GM18858 (cell line): Measurements from ENCODE around the gene BCO2.
"Not testable (repeated sequence)": the region's sequence is repeated elsewhere in the genome, so short reads cannot be mapped to it uniquely, and the experiment has no call there.

Experiments
- ATAC-seq: cut with Tn5 transposase; IDR thresholded peaks from one replicate; pipeline ENCODE4 v1.9.1; 2021; ENCODE audit not compliant: unreplicated experiment

Gene BCO2, protein sequence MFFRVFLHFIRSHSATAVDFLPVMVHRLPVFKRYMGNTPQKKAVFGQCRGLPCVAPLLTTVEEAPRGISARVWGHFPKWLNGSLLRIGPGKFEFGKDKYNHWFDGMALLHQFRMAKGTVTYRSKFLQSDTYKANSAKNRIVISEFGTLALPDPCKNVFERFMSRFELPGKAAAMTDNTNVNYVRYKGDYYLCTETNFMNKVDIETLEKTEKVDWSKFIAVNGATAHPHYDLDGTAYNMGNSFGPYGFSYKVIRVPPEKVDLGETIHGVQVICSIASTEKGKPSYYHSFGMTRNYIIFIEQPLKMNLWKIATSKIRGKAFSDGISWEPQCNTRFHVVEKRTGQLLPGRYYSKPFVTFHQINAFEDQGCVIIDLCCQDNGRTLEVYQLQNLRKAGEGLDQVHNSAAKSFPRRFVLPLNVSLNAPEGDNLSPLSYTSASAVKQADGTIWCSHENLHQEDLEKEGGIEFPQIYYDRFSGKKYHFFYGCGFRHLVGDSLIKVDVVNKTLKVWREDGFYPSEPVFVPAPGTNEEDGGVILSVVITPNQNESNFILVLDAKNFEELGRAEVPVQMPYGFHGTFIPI

DNA sequence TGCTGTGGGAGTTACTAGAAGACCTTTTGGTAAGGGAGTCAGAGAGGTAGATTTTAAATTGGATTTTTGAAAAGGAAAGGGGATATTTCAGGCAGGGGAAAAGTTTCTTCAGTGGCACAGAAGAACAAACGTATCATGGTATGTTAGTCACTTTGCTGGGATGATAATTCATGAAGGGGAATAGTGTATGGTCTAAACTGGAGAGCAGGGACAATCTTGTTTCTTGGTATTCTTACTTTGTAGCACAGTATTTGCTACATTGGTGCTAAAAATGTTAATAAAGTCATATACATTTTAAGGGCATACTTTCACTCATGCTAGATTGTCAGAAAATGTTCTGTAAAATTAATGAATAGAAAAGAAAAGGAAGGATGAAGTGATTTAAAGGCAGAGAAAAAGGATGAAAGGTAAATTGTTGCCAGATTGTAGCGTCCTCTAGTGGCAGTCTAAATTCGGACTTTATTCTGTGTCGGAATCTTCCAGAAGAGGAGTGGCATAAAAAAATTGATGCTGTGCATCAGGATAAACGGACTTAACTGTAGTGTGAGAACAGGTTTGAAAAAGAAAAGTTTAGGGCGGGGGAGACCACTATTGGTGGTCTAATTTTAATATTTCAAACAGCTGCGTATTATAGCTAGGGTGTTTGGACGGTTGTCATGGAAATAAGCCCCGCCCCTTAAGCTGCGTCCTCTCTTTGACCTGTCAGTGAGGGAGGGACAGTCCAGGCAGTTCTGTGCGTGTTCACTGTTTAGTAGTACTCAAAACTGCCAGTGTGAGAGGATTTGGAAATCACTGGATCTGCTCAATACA lies at the start of gene BCO2:
Gene BCO2 (plus strand): TSS at position 724 of the 810 bp plus-strand sequence. CDS start 90 bp downstream, outside the sequence.
- no peak for ATAC-seq

DNA sequence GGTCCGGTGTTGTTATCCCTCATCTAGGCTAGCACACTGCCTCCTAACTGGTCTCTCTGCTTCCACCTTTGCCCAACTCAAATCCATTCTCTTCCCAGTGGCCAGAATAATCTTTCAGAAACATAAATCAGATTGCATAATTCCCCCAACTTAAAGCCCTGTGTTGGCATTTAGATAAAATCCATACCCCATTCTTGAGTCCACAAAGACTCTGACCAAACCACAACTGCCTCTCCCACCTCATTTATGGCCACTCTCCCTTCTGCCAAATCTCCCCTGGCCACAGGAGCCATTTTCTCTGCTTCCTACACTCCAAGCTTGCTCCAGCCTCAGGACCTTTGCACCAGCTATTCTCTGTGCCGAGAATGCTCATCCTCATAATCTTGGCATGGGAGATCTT lies 48.3 kb upstream of the BCO2 start:
- no peak for ATAC-seq

DNA sequence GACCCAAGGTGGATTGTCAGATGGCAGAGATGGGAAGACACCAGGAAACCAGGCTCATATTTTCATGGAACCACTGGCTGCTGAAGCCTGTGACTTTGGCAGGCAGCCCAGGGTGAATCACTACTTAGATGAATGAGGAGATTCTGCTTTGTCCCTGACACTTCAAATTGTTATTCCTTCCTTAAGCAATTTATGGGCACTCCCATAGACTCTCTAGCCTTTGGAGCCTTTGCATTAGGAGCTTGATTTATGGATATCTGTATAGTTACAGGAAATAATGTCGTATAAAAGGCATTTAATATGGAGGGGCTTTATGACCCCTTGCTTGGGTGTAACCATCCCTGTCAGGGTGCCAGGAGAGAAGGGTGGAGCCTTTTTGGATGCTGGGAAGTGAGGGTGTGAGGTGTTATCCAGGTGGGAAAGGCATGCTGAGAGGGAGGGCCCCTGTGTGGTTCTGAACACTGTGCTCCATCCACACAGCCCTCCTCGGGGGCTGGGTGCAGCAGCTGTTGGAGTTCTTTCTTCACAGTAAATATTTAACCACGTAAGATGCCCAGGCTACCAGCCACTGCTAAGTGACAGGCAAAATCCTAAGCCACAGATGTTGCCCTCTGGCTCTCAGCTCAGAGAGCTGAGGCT lies 46.7 kb upstream of the BCO2 start:
- no peak for ATAC-seq

DNA sequence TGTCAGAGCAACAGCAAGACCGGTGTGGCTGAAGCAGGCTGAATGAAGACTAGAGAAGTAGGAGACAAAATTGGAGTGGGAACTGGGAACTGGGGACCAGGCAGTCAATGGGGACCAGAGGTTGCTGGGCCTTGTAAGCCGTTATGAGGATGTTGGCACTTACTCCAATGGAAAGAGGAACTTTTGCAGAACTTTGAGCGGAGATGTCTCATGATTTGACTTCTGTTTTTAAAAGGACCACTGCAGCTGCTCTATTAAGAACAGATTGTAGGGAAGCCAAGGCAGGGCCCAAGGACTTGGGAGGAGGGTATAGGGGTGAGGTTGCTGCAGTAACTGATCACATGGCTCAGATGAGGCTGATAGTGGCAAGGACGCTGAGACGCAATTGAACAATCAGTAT lies 45.7 kb upstream of the BCO2 start:
- ATAC-seq = no peak

DNA sequence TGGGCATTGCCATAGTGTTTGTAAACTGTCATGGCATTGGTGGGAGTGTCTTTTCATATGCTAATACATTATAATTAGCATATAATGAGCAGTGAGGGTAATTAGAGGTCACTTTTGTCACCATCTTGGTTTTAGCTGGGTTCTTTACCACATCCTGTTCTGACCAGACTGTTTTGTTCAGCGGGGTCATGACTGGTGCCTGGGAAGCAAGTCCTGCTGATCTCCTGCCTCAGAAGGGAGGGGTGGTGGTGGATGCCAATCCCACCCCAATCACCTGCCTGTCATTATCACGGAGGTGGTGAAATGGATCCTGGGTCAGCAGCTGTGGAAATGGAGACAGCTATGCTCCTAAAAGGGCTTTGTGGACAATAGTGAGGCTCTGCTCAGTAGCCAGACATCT lies 42.6 kb upstream of the BCO2 start:
- no peak for ATAC-seq

DNA sequence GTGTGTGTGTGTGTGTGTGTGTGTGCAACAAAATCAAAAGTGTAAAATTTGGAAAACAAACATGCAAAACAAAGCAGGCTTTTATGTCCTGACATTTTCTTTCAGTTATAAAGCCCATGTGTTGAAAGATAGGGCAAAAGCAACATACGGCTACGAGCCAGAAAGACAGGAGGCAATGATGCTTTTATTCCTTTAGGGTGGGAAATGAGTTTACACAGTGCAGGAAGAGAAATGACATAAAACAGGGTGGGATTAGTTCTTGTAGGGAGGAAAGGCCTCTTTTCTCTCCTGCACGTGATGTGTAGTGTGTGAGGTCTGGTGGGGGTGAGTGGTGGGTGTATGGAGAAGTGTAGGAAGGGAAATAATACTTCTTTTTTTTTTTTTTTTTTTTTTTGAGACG lies 40.8 kb upstream of the BCO2 start:
- no peak for ATAC-seq

DNA sequence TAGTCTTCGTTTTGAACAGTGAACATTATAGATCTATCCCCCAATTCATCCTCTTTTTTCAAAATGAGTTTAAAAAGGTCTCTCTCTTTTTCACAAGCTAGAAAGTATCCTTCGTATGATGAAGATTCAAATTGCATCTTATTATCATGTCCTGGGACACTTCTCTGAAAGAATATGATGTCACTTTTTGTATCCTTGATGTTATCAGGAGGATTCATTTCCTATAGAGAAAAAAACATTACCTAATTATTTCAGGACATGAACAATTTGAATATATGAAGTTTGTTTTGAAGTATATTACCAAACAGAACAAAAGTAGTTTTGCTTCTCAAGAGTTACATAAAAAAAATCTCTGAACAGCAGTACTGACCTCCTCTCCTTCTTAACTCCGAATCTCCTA lies 31.7 kb upstream of the BCO2 start:
- no peak for ATAC-seq

DNA sequence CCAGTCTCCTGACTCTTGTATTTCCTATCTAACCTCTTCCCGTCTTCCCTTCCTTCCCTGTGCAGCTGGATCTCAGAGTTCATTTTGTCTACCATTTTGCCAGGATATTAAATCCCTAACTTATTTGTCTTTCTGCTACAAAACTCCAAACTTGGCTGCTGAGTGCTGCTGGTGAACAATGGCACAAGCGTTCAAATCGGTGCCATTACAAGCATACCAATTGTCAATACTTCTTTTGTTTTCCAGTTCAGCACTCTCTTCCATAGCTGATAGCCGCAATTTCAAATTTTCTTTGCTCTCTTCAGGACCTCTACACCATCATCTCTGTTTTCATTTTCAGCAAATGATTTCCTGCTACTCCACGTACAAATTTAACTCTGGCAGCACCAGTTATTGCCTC lies 24.8 kb upstream of the BCO2 start:
- ATAC-seq = no peak

DNA sequence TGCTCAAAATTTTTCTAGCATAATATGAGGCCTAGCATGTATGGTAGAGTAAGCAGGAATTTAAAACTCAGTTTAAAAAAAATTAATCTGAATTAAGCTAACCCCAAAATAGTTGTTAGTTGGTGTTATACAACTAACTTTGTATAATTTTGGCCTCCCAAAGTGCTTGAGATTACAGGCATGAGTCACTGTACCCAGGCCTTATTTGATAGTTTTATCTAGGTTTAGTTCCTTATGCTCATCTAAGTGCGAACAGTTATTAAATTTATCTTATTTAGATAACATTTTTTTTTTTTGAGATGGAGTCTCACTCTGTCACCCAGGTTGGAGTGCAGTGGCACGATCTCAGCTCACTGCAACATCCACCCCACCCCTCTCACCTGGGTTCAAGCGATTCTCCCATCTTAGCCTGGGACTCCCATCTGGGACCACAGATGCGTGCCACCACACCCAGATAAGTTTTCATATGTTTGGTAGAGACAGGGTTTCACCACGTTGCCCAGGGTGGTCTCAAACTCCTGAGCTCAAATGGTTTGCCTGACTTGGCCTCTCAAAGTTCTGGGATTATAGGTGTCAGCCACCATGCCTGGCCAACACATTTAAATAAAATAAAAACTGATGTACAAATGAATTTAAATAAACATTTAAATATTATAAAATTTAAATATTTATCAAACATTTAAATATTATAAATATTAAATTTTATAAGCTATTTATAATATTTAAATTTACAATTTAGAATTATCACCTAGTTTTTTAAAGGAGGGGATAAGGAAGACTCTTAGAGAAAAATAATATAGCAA lies 19.0 kb upstream of the BCO2 start:
- no peak for ATAC-seq

DNA sequence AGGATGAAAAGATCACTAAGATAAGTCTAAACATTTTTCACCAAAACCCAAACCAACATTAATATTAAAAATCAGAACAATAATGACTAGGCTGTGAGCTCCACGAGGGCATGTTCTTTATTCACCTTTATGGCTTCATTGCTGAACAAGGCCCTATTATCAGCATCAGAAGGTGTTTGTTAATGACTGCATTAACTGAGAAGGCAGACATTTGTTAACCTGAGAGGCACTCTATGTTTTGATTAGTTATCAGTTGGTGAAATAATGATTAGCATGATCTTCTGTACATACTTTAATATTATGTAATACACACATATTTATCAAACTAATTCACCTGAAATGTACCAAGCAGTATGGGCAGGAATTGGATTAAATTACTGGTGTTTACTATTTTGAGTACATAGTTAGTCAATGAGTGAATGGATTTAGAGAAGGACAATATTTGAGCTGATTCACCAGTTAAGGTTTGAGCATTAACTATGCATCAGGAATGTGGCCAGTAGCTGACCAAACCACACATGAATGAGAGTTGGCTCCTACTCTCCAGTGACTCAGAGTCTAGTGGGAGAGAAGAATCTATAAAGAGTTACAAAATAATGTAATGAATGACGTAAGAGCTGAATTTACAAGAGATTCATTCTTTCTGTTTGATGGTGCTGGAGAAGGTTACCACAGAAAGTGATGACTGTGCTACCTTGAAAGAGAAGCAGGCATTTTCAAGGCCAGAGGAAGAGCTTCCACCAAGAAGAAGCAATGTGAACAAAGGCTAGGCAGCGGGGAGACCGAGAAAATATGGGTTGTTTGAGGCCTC lies 18.2 kb upstream of the BCO2 start:
- ATAC-seq = no peak

DNA sequence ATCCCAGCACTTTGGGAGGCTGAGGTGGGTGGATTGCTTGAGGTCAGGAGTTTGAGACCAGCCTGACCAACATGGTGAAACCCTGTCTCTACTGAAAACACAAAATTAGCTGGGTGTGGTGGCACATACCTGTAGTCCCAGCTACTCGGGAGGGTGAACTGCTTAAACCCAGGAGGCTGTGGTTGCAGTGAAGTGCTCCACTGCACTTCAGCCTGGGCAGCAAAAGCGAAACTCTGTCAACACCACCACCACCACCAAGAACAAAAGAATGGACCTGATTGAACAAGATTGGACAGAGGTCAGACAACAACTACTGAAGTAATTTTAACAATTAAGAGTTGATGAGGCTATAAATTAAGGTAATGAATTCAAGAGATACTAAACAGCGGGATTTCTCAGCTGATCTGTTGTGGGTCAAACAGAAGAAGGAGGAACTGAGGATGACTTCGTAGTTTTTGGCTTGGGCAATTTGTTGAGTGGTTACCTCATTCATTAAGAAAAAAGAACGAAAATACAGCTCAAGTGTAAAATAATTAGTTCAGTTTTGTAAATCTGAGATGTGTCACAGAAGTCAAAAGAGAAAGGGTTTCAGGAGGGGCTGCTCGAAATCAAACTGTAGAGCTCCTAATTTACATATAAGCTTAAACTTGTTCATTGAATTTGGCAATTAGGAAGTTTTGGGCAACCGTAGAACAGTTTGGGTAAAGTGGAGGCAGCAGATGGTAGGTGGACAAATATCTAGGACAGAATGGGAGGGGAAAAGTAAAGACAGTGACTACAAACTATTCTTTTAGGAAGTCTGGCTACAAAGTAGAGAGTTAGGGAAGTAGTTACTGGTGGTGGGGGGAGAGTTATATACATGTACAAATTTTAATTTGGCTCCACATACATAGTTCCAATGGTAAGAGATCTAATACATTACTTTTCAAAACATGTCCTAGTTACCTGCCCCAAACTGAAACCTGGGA lies 15.9 kb upstream of the BCO2 start:
- no peak for ATAC-seq

DNA sequence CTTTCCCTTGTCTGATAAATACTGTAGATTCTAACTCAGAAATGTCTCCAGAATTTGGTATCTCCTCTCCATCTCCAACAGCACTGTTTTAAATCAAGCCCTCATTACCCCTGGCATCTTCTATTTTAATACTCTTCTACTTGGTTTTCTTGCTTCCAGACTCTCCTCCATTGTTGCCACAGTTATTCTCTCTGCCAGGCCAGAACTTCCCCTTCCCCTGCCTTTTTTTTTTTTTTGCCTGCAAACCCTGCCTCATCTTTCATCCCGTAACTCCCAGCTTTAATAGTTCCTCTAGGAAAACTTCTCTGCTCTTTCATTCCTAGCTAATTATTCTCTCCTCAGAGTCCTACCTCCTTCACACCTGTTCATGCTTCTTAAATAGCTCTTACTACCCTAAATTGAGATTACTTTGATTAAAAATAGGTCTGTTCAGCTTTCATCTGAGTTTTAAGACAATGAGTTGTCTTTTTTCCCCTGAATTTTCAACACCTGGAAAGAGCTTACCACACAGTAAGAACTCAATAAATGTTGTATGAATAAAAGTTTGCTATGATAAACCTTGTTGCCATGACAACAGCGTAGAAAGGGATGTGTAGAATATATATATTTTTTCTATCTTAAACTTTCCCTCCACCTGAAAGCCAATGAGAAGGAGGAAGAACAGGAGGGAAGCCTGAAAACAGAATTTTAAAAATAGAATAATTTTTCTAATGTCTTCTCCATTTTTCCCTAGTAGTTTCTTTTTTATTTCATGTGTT lies 15.0 kb upstream of the BCO2 start:
- no peak for ATAC-seq

DNA sequence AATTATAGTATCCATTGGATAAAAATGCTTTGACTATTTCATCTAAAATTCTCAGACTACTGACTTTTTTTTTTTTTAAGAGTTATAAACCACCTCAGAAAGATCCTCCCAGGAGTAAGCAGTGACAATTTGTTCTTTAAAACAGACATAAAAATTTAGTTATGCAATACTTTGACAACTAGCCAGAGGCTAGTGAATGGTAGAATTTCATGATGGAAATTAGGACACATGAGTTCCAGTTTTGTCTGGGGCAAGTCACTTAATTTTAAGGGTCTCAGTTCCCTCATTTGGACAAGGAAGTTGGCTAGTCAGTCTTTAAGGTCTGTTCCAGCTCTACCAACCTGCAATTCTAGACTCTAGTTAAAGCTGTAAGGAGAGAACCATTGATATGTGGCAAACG lies 14.3 kb upstream of the BCO2 start:
- no peak for ATAC-seq

DNA sequence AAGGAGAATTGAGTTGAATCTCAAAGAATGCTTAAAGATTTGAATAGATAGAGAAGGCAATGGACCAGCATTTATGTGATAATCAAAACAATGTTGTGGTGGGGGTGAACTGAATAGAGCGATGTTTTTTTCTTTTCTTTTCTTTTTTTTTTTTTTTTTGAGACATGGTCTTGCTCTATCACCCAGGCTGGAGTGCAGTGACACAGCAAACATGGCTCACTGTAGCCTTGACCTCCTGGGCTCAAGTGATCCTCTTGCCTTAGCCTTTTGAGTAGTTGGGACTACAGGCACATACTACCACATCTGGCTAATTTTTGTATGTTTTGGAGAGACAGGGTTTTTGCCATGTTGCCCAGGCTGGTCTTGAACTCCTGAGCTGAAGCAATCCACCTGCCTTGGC lies 13.1 kb upstream of the BCO2 start:
- ATAC-seq = not testable (repeated sequence)

DNA sequence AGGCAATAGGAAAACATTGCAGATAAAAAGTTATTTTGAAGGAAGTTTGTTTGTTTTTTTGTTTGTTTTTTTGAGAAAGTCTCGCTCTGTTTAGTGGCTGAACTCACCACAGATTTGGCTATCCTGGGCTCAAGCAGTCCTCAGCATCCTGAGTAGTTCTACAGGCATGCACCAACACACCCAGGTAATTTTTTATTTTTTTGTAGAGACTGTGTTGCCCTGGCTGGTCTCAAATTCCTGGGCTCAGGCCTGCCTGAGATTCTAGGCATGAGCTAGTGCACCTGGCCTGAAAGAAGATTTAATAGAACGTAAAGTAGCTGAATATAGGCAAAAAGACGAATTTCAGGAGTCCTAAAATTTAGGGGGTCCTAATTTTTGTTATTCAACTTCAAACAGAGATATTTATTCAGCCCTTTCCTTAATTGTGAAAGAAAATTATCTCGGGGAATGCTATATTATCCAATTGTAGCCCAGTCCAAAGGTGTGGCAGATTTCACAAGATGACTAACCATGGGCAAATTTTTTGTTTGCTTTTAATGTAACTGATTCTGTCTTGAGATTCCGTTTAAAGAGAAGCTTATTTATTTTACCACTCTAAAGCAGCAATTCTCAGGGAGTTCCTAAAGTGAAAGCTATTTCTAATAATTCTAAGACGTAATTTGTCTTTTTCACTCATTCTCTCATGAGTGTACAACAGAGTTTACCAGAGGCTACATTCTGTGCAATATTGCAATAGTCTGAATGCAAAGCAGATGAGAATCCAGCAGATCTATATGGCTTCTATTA lies 12.4 kb upstream of the BCO2 start:
- no peak for ATAC-seq

DNA sequence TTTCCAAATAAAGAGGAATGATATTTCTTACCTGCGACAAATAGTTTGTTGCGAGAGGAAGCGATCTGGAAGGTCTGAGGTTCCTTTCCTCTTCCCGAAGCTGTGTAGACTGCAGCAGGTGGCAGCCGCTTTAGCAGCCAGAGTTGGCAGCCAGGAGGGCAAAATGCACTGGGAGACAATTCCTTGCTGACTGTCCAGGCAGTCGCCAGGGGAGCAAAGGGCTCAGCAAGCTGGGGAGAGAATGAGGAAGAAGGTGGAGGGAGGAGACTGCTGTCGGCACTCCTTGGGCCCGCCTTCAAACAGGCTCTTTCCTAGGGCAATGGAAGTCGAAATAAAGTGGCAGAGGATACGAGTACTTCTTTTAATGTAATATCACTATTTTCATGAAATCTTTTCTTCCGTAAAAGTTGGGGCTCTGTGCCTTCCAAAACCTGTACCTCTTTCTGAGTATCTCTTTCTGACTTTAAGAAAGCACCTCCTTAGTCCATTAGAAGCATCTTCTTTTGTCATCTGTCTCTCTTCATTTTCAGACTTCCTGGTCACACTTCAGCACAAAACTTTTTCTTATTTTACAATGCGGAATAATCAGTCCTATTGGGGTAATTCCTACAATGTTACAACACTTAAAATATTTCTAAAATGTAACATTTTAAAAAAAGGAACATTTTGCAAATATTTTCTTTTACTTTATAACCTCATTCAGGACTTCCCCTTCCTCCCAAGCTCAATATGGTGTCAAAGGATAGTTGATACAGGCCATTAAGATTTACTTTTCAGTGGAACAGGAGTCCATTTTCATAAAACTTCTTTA lies 11.2 kb upstream of the BCO2 start, which contains the start of gene IL18:
Gene IL18 (minus strand): TSS at position 220 of the 811 bp plus-strand sequence. CDS start 9,041 bp downstream, outside the sequence.
- no peak for ATAC-seq
